ENCODE measurements around the gene ZBTB7C. TPM values are rescaled to one million over a fixed set of nuclear protein-coding genes. Genes with fewer than 3 reads are reported as not detected.

ZBTB7C gene
- polyA plus RNA-seq, 4 donors = 0.54 to 4.1 (median 1.5) TPM

DNA sequence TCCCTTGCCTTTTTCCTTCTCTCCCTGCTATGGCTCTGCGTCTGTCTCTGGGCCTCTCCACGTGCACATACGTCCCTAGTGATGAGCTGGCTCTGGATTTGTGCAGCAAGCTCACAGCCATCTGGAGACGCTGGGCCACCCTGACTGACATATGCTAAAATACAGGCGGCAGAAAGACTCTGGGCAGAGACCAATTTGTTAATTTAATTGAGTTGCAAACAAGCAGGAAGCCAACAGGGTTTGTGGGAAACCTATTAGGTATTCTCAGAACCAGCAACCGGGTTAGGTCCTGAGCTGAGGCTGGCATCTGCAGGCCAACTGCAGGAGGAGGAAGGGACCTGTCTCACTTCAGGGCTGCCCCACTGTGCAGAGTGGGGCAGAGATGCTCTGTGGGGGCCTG lies 425.2 kb downstream of the ZBTB7C start:
- Histone ChIP-seq H3K36me3 (ENCODE audit: control insufficient read depth in 3 of 3, insufficient read depth in 2 of 3, low read depth in 1 of 3, low read length in 3 of 3) (no peaks in the 10 kb centered on the region), H3K27ac (ENCODE audit: low read depth in 1 of 3, low read length in 2 of 3) (no peak overlapping the region), H3K4me3 (ENCODE audit: low read depth in 1 of 3, low read length in 3 of 3) (no peak overlapping the region), H3K27me3 (ENCODE audit: control insufficient read depth in 3 of 3, insufficient read depth in 3 of 3, low read length in 3 of 3) (peaks cover 0 to 6% (median 0%) of the 10 kb centered on the region in 3 donors), H3K4me1 (ENCODE audit: control insufficient read depth in 3 of 3, insufficient read depth in 2 of 3, low read depth in 1 of 3, low read length in 2 of 3) (no peaks in the 10 kb centered on the region), H3K9me3 (ENCODE audit: control insufficient read depth in 2 of 2, insufficient read depth in 1 of 2, low read depth in 1 of 2, low read length in 1 of 2) (no peaks in the 10 kb centered on the region)
- FAIRE-seq (no peak), DNase-seq (no peak)
- 78 to 89% (median 83%) methylated on average over 6 of the region's 6 CpGs for WGBS, 3 donors

DNA sequence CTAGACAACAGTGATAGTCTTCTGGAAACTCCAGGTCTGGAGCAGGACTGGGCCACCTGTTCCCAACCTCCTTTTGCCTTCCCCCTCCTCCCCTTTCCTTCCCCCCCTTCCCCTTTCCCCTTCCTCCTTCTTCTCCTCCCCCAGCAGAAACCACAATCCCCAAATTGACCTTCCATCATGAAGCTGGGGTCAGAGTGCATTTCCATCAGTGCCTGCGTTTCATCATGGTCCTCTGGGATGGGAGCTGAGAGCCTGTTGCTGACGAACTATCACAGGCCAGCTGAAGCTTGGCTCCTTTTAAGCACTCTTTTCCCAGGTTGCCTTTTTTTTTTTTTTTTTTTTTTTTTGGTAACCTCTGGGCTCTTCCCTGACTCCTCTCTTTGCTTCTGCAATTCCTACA lies 426.1 kb downstream of the ZBTB7C start:
- no peak for DNase-seq
- FAIRE-seq = no peak

DNA sequence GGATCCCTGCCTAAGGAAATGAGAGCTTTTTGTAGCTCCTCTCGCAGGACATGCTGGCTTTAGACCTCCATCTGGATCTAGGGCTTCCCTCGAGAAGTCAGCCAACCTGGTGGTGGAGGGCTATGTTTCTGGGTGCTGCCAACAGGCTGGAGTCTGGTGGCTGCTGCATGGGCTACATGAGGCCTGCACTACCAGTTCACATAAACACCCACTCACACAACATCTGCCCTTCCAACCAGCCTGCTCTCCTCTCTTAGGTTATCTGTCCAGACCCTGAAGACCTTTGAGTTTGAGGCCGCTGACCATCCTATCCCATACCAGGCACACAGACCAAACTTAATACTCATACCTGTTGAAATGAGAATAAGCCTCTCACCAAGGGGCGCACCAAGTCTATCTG lies 427.4 kb downstream of the ZBTB7C start:
- H3K27ac ChIP-seq (ENCODE audit: low read depth in 1 of 3, low read length in 2 of 3) = no peak overlapping the region
- 92 to 96% (median 94%) methylated on average over 4 of the region's 4 CpGs for WGBS, 3 donors
- no peak for FAIRE-seq

More for the DNA sequence above, 426.1 kb downstream of the ZBTB7C start:
- Histone ChIP-seq H3K4me1 (ENCODE audit: control insufficient read depth in 3 of 3, insufficient read depth in 2 of 3, low read depth in 1 of 3, low read length in 2 of 3) (no peaks in the 10 kb centered on the region), H3K9me3 (ENCODE audit: control insufficient read depth in 2 of 2, insufficient read depth in 1 of 2, low read depth in 1 of 2, low read length in 1 of 2) (no peaks in the 10 kb centered on the region), H3K27me3 (ENCODE audit: control insufficient read depth in 3 of 3, insufficient read depth in 3 of 3, low read length in 3 of 3) (peaks cover 0 to 6% (median 0%) of the 10 kb centered on the region in 3 donors), H3K4me3 (ENCODE audit: low read depth in 1 of 3, low read length in 3 of 3) (no peak overlapping the region), H3K27ac (ENCODE audit: low read depth in 1 of 3, low read length in 2 of 3) (no peak overlapping the region), H3K36me3 (ENCODE audit: control insufficient read depth in 3 of 3, insufficient read depth in 2 of 3, low read depth in 1 of 3, low read length in 3 of 3) (no peaks in the 10 kb centered on the region)
- WGBS, 3 donors = 75 to 84% (median 79%) methylated on average over 2 of the region's 2 CpGs

DNA sequence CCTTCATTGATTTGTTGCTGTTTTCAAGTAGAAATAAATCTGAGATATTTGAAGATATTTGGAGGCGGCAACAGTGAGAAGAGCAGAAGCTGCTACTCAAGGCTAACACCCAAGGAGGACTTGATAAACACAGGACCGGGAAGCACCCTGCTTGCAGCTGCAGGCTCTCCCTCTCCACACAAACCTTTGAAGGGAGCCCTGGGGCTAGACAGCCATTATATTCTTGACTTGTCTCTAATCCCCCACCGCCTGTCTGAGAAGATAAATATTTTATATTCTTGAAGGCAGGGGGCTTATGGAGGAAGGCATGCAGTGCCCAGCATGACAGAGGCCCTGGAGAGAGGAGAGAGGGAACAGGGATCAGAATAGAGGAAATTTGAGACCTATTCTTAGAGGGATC lies 427.9 kb downstream of the ZBTB7C start:
- no peaks in the 10 kb centered on the region for H3K9me3 ChIP-seq (ENCODE audit: control insufficient read depth in 2 of 2, insufficient read depth in 1 of 2, low read depth in 1 of 2, low read length in 1 of 2)
- H3K4me3 ChIP-seq (ENCODE audit: low read depth in 1 of 3, low read length in 3 of 3) = no peak overlapping the region
- WGBS, 3 donors = 77 to 94% (median 86%) methylated on average over 3 of the region's 3 CpGs
- peaks cover 0 to 6% (median 0%) of the 10 kb centered on the region in 3 donors for H3K27me3 ChIP-seq (ENCODE audit: control insufficient read depth in 3 of 3, insufficient read depth in 3 of 3, low read length in 3 of 3)
- no peaks in the 10 kb centered on the region for H3K4me1 ChIP-seq (ENCODE audit: control insufficient read depth in 3 of 3, insufficient read depth in 2 of 3, low read depth in 1 of 3, low read length in 2 of 3)
- no peaks in the 10 kb centered on the region for H3K36me3 ChIP-seq (ENCODE audit: control insufficient read depth in 3 of 3, insufficient read depth in 2 of 3, low read depth in 1 of 3, low read length in 3 of 3)
- H3K27ac ChIP-seq (ENCODE audit: low read depth in 1 of 3, low read length in 2 of 3) = no peak overlapping the region
- FAIRE-seq (no peak), DNase-seq (no peak)

More for the DNA sequence above, 427.4 kb downstream of the ZBTB7C start:
- no peak for DNase-seq
- Histone ChIP-seq H3K36me3 (ENCODE audit: control insufficient read depth in 3 of 3, insufficient read depth in 2 of 3, low read depth in 1 of 3, low read length in 3 of 3) (no peaks in the 10 kb centered on the region), H3K27me3 (ENCODE audit: control insufficient read depth in 3 of 3, insufficient read depth in 3 of 3, low read length in 3 of 3) (peaks cover 0 to 6% (median 0%) of the 10 kb centered on the region in 3 donors), H3K9me3 (ENCODE audit: control insufficient read depth in 2 of 2, insufficient read depth in 1 of 2, low read depth in 1 of 2, low read length in 1 of 2) (no peaks in the 10 kb centered on the region), H3K4me3 (ENCODE audit: low read depth in 1 of 3, low read length in 3 of 3) (no peak overlapping the region), H3K4me1 (ENCODE audit: control insufficient read depth in 3 of 3, insufficient read depth in 2 of 3, low read depth in 1 of 3, low read length in 2 of 3) (no peaks in the 10 kb centered on the region)

DNA sequence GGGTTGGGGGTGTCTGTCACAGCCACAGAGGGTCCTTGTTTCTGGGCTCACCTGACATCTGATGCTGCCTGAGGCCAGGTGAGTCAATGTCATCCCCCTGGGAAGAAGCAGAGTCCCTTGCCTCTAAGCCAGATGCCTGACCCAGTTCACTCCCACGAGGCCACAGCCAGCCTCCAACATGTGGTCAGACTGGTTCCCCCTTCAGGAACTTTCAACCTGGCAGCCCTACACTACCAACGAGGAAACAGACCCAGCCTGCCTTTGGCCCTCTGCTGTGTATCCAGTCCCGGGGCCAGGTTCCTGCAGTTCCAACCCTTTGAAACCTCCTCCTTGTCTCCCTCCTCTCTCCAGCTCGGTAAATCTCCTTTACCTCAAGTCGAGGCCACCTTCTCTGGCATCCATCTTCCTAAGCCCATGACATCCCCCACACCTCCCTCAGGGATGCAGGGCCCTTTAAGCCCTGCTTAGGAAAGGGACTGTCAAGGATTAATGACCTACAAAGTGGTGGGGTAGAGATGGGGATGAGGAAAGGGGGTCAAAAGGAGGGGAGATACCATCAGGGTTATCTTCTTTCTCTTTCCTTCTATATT lies 429.5 kb downstream of the ZBTB7C start:
- Histone ChIP-seq H3K27ac (ENCODE audit: low read depth in 1 of 3, low read length in 2 of 3) (no peak overlapping the region), H3K27me3 (ENCODE audit: control insufficient read depth in 3 of 3, insufficient read depth in 3 of 3, low read length in 3 of 3) (peaks cover 0 to 6% (median 0%) of the 10 kb centered on the region in 3 donors), H3K4me3 (ENCODE audit: low read depth in 1 of 3, low read length in 3 of 3) (no peak overlapping the region), H3K36me3 (ENCODE audit: control insufficient read depth in 3 of 3, insufficient read depth in 2 of 3, low read depth in 1 of 3, low read length in 3 of 3) (no peaks in the 10 kb centered on the region), H3K9me3 (ENCODE audit: control insufficient read depth in 2 of 2, insufficient read depth in 1 of 2, low read depth in 1 of 2, low read length in 1 of 2) (peaks cover 0 to 2% of the 10 kb centered on the region in 2 donors), H3K4me1 (ENCODE audit: control insufficient read depth in 3 of 3, insufficient read depth in 2 of 3, low read depth in 1 of 3, low read length in 2 of 3) (no peaks in the 10 kb centered on the region)
- WGBS, 3 donors = 27 to 42% (median 34%) methylated on average over 4 to 5 of the region's 5 CpGs
- DNase-seq (no peak), FAIRE-seq (no peak)

DNA sequence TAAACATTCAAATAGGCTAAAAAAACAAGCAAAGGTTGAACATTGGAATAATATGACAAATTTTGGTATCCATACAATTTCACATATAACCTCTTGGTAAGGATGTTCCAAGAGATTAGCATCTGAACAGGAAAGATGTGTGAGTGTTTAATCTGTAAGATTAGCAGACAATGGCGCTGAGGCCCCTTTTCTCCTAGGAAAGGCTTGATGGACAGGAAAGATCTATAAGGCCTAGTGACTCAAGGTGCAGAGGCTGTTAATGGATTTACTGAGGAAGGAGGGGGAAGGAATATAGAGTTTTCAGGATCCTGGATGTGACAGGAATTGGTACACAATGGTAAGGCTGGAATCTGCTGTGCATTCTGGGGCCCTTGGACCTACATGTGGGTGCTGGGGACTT lies 430.6 kb downstream of the ZBTB7C start:
- H3K4me3 ChIP-seq (ENCODE audit: low read depth in 1 of 3, low read length in 3 of 3) = no peak overlapping the region
- no peak for FAIRE-seq
- WGBS, 3 donors = 76 to 83% (median 76%) methylated on average over 1 of the region's 1 CpG
- no peak for DNase-seq
- H3K4me1 ChIP-seq (ENCODE audit: control insufficient read depth in 3 of 3, insufficient read depth in 2 of 3, low read depth in 1 of 3, low read length in 2 of 3) = no peaks in the 10 kb centered on the region
- no peaks in the 10 kb centered on the region for H3K36me3 ChIP-seq (ENCODE audit: control insufficient read depth in 3 of 3, insufficient read depth in 2 of 3, low read depth in 1 of 3, low read length in 3 of 3)
- H3K9me3 ChIP-seq (ENCODE audit: control insufficient read depth in 2 of 2, insufficient read depth in 1 of 2, low read depth in 1 of 2, low read length in 1 of 2) = peaks cover 0 to 2% of the 10 kb centered on the region in 2 donors
- H3K27me3 ChIP-seq (ENCODE audit: control insufficient read depth in 3 of 3, insufficient read depth in 3 of 3, low read length in 3 of 3) = peaks cover 0 to 6% (median 0%) of the 10 kb centered on the region in 3 donors
- H3K27ac ChIP-seq (ENCODE audit: low read depth in 1 of 3, low read length in 2 of 3) = no peak overlapping the region

DNA sequence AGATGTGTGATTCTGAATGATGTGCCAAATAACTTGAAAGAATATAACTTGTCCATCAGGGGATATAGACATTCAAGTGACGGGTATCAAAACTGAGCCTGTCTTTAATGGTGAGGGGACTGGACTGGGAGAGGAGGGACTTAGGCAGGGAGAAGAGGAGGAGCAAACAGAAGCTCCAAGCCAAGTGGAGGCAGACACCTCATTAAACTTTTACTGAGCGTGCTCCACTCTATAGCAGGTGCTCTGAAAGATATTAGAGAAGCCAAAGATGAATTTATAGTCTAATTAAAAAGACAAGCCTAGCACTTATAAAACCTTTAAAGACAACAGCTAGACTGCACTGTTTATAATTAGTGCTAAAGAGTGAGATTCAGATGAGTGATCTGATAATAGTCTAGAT lies 431.0 kb downstream of the ZBTB7C start:
- FAIRE-seq (no peak), DNase-seq (no peak)
- peaks cover 0 to 2% of the 10 kb centered on the region in 2 donors for H3K9me3 ChIP-seq (ENCODE audit: control insufficient read depth in 2 of 2, insufficient read depth in 1 of 2, low read depth in 1 of 2, low read length in 1 of 2)
- no peak overlapping the region for H3K4me3 ChIP-seq (ENCODE audit: low read depth in 1 of 3, low read length in 3 of 3)
- WGBS, 3 donors = 78 to 92% (median 90%) methylated on average over 2 of the region's 2 CpGs
- H3K36me3 ChIP-seq (ENCODE audit: control insufficient read depth in 3 of 3, insufficient read depth in 2 of 3, low read depth in 1 of 3, low read length in 3 of 3) = no peaks in the 10 kb centered on the region
- H3K4me1 ChIP-seq (ENCODE audit: control insufficient read depth in 3 of 3, insufficient read depth in 2 of 3, low read depth in 1 of 3, low read length in 2 of 3) = no peaks in the 10 kb centered on the region
- peaks cover 0 to 6% (median 0%) of the 10 kb centered on the region in 3 donors for H3K27me3 ChIP-seq (ENCODE audit: control insufficient read depth in 3 of 3, insufficient read depth in 3 of 3, low read length in 3 of 3)
- no peak overlapping the region for H3K27ac ChIP-seq (ENCODE audit: low read depth in 1 of 3, low read length in 2 of 3)

Data from small intestine (tissue), 7 donors.